SH-SY5Y (cell line): ENCODE data around the gene PAK6.

Experiments used
- GATA2 ChIP-seq: IDR thresholded peaks from 2 replicates; pipeline ENCODE4 v1.6.1; 2011; ENCODE audit warnings: mild to moderate bottlenecking, low read depth, low read length
- GATA3 ChIP-seq: IDR thresholded peaks from 2 replicates; pipeline ENCODE4 v1.6.1; 2011; ENCODE audit warnings: low read depth, mild to moderate bottlenecking, low read length, moderate library complexity

DNA sequence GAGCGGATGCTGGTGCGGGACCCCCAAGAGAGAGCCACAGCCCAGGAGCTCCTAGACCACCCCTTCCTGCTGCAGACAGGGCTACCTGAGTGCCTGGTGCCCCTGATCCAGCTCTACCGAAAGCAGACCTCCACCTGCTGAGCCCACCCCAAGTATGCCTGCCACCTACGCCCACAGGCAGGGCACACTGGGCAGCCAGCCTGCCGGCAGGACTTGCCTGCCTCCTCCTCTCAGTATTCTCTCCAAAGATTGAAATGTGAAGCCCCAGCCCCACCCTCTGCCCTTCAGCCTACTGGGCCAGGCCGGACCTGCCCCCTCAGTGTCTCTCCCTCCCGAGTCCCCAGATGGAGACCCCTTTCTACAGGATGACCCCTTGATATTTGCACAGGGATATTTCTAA is 37.1 kb downstream of the PAK6 start:
- TF ChIP-seq GATA2 = no peak
- no peak for TF ChIP-seq GATA3
